Left hindlimb (tissue), 1 donor: ENCODE data around the gene TBCD.

Experiments
- DNase-seq: peaks from one replicate; pipeline ENCODE4 v3.0.0-alpha.2; 2018

Gene TBCD

DNA sequence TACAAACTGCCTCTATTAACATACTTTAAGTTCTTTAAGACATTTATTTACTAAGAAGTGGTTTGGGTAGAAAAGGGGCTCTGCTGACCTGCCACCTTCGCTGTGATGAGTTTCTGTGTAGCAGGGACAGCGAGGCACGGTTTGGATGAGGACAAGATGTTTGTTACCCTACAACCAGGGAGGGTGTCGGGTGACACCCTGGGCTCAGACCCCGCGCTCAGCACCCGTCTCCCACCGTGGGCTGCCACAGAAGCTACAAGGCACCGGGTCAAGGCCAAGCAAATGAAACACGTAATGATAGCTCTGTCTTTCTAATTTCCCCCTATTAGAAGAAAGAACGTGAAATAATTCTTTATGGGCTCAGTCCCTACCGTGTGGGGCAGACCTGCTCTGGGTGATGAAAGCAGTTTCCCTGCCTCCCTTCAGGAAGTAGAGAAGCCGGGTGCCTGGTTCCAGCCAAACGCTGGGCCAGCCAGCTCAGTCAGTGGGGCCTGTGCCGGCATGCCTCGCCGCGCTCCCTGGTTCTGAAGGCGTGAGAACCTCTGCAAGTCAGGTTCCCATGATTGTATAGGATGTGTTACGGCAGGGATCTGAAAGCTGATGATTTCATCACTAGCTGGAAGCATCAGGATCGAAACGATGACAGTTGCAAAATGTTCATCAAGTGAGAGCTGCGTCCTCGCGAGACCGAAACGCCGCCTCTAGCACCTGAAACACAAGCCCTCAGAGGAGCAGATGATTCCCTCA lies 84.1 kb downstream of the TBCD start:
- no peak for DNase-seq

DNA sequence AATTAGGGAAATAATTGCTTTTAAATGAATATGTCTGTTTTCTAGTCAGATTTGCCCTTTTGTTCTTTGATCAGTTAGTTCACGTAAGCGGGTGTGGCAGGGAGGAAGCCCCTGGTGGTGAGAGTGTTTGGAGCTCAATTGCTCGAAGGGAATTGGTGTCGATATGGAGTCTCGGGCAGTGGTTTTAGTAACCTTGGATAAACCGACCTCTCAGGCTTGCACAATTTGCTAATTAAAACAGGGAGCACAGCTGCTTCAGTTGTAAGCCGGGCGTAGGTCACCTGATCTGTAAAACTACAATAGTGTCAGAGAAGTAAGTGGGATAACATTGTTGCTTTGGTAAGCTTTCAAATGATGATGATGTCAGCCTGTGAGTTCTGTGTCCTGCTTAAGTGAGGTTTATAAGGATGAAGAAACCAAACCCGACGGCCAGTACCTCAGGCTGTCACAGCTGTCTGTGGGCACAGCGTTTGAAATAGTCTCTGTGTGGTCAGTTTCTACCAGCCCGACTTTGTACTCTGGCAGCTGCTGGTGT lies 85.0 kb downstream of the TBCD start:
- DNase-seq = no peak

DNA sequence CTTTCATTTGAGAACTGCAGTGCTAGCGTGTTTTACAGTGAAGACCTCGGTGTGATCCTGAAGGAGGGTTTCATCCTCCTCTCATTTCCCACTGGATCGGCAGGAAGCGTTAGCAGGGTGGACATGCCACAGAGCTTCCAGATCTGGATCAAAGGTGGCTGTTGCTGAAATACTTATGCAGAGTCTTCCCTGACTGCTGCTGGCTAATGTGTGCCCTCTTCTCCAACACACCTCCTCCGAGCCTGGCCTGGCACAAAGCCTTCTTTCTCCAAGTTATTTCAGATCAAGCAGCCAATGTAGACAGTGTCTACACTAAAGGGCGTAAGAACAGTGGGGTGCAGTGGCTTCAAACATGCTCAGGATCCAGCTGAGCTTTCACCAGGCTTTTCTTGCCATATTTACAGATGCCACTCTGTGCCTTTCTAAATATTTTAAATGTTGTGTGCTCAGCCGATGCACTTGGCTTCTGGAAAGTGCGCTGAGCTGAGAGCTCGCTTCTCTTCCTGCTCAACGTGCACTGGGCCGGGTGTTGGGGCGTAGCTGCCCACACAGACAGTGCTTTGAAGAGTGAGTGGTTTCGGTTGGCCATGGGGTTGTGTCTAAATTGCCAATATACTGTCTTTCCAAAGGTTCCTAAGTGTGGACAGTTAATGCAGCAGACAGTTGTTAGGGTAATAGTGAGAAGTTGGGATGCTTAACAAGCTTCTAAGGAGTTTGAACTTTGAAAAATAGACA lies 85.9 kb downstream of the TBCD start:
- no peak for DNase-seq

DNA sequence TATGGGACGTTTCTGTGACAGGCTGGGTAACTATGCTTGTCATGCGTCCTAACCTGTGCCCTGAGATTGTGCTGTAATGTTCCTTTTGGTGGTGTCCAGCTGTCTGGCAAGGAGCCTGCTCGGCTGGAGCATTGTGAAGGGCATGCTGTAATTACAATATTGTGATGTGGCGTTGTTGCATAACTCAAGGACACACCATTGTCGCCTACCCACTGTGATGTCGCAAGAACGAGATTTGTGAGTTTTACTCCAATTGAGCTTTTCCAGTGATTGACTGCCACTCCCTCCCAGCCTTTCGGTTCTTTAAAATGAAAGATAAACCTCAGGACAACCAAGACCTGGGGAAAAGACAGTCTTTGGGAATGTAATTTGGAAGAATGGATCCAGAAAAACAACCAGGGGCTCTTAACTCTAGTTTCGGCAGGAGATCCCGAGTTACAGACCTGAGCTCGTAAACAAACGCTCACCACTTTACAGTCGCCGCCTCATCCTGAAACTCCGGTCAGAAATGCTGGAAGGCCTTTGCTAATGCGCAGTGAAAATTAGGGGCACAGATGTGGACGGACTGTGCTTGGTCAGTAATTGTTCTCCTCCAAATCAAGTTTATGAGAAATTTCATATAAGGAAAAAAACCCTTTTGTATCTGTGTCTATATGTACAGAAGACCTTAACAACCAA lies 86.7 kb downstream of the TBCD start:
- no peak for DNase-seq

DNA sequence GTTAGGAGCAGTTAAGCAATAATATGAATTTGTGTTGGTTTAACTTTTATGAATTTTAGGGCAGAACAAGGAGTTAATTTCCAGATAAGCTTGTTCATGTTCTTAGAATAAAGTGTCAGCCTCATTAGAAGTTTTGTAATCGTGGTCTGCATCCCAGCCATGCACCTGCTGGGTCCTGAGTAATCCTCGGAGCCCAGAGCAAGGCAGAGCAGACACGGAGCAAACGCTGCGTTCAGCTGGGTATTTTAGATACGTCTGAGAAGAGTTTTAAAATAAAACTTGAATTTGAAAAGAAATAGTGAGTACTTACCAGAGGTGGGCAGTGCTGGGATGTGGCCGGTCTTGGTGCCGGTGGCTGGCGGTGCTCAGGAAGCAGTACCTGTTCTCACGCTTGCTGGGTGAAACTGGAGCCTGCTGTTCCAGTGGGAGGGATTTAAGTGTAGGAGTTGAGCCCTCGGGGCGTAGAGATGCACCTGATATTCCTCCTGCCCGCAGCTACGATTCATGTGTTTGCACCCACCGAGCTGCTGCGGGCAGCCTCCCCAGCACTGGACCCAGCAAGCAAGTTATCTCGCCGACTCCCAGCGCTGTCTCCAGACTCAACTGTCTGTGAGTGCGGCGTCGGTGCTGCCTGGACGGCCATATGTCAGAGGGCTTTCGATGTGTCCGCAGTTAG lies 87.9 kb downstream of the TBCD start, which contains the start of gene ZNF750:
ZNF750 (minus strand) TSS at position 406 of the 676 bp plus-strand sequence. CDS start 7,568 bp downstream, outside the sequence.
- no peak for DNase-seq

DNA sequence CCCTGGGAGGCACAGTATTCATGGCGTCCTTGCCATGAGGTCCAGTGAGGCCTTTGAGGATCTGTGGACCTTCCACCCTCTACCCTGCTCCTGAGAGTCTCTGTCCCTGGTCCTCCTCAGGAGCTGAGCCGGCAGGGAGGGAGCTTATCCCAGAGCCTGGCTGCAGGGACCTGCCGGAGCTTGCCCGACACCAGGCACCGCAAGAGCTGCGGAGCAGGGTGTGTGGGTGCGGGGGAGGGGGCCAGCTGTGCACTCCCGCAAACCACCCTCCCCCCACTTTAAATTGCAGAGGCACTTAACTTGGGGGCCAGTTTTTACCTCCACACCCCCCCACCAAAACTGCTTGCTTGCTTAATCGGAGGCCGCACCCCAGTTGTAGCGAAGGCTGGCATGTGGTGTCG lies 88.6 kb downstream of the TBCD start:
- DNase-seq = no peak

DNA sequence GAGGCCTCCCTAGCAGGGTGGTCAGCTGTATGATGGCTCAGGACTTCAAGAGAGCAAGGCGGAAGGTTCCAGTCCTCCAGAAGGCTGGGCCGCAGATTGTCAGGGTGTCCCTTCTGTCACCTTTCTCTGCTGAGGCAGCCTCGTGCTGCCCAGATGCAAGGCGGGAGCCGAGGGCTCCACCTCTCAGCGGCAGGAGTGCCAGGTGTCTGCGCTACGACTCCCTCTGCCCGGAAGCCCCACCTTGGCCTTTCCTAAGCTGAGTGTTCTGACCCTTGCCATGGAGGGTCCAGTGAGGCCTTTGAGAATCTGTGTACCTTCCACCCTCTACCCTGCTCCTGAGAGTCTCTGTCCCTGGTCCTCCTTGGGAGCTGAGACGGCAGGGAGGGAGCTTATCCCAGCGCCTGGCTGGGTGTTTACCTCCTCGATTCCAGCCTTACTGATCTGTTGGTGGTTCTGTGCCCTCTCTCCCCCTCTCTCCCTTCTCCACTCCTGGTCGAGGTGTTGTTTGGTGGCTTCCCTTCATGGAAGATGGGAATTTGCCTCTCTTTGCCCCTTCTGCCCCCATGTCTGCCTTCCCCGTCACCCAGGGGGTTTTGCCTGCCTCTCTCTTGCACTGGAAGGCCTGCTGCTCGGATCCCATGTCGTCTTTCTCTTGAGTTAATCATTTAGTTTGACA lies 90.2 kb downstream of the TBCD start:
- no peak for DNase-seq

DNA sequence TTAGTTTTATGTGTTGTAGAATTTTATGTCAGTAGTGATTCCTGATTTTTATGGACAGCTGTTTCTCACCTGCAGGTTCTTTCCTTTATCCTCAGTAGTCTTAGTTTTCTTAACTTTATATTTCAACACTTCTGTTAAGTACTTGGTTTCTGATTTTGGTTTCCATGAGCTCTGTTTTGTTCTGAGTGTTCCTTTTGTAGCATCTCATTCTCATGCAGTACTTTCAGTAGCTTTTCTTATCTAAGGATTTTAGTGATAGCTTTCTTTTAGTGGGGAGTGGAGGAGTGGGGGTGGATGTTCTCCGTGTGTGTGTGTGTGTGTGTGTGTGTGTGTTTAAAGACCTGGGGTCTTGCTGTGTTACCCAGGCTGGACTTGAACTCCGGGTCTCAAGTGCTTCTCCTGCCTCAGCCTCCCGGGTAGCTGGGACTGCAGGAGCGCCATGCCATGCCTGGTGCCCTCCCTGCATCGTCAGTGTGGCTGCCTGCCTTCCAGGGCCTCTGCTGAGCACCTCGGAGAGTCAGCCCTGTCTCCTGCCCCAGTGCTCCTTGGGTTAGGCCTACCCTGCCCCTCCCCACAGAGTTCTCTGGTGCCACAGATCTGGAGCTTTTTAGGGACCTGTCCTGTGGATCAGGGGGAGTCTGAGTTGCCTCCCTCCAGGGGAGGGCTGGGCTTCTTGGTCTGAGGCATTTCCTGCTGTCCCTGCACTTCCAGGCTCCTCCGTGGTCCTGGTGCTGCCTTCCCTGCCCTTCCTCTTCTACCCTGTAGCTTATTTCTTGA lies 92.2 kb downstream of the TBCD start:
- no peak for DNase-seq

DNA sequence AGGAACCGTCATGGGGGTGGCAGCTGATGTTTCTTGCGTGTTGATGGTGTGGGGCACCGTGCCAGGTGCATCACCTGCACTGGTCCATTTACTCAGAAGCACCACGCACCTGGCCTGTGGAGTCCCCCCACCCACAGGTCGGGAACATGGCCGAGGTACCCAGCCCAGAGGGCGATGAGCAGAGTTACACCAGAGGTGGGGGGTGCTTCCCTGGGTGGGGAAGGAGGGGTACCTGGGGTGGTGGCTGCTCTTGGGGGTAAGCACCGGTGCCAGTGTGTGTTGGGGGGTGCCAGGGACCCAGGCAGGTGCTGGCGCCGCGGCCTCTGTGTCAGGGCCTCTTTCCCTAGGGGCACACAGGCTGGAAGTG lies 92.9 kb downstream of the TBCD start:
- DNase-seq = no peak

DNA sequence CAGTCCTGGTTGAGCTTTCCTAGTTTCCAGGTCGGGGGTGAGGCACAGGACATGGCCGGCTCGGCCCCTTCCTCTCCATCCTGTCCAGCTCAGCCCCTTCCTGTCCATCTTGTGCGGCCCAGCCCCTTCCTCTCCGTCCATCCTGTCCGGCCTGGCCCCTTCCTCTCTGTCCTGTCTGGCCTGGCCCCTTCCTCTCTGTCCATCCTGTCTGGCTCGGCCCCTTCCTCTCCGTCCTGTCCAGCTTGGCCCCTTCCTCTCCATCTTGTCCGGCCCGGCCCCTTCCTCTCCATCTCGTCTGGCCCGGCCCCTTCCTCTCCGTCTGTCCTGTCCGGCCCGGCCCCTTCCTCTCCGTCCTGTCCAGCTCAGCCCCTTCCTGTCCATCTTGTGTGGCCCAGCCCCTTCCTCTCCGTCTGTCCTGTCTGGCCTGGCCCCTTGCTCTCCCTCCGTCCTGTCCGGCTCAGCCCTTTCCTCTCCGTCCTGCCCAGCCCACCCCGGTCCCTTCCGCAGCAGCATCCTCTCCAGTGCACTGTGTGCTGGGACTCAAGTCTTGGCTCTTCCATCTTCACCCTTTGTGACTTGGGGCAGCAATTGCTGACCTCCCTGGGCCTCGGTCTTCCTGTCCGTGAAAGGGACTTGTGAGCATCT lies 93.4 kb downstream of the TBCD start:
- peak; percentile 67 for DNase-seq

DNA sequence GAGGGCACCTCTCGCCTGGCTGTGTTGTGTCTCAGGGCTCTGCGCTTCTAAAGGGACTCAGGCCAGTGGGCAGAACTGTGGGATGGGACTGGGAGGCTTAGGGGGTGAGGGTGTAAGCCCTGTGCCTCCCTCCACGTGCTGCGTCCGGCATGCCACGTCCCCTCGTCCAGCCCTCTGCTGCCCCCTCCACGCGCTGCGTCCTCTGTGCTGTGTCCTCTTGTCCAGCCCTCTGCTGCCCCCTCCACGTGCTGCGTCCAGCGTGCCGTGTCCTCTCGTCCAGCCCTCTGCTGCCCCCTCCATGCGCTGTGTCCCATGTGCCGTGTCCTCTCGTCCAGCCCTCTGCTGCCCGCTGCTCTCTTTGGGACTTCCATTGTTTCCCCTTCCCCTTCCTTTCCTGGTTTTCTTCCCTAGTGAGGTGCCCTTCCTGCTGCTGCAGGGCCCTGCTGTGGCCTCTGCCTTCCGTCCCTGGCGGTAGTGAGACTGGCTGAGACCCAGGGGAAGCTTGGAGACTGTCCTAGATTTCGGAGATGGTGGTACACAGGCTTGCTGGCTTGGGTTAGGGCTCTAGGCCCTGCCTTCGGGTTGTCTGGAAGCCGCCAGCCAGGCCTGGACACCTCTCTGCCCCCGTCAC lies 94.3 kb downstream of the TBCD start:
- no peak for DNase-seq

DNA sequence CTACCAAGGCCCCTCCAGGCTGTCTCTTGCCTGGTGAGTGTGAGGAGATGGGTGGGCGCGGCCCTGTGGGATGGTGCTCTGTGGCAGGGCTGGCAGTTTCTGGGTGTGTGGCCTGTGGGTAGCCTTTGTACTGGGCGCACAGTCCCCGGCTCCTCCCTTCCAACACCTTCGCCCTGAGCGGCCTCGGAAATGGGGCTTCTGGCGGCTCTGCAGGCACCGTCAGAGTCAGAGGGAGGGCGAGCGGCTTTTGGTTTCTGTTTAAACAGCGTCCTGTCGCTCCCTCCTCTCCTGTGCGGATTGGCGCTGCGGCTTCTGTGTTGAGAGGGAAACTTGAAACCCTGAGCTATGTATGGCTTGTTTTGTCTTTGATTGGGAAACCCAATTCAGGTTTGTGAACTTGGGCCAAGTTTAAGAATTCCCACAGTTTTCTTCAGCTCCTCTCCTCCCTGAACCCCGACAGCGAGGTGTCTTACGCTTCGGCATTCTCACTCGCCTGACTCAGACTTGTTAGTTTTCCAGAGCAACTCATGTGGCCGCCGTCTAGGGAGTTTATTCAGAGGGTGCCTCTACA lies 96.2 kb downstream of the TBCD start:
- DNase-seq = peak; percentile 64

DNA sequence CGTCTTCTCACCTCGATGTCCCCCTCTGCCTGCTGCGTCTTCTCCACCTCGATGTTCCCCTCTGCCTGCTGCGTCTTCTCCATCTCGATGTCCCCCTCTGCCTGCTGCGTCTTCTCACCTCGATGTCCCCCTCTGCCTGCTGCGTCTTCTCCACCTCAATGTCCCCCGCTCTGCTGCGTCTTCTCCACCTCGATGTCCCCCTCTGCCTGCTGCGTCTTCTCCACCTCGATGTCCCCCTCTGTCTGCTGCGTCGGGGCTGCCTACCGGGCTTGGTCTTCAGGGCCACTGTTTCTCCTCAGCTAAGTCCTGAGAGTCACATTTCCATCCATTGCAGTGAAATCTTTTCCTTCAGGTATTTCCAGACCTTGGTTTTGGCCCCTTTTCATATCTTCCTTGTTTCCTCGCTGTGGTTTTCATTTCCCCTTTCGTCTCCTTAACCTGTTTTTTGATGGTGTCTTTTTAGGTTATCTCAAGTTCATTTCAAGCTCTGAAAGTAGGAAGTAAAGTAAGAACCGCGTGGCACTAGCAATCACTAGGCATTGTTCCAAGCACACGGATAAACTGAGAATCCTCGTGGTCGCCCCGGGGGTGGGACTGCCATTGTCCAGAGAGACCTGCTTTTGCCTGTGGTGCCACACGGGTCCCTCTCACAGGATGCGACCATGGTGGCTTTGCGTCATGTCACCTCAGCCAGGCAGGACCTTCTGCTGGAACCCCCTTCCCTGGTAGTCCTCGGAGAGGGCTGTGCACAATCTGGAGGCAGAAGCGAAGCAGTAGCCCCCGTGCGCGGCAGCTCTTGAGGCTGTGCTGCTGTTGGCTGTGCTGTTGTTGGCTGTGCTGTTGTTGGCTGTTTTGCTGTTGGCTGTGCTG lies 97.4 kb downstream of the TBCD start:
- no peak for DNase-seq

DNA sequence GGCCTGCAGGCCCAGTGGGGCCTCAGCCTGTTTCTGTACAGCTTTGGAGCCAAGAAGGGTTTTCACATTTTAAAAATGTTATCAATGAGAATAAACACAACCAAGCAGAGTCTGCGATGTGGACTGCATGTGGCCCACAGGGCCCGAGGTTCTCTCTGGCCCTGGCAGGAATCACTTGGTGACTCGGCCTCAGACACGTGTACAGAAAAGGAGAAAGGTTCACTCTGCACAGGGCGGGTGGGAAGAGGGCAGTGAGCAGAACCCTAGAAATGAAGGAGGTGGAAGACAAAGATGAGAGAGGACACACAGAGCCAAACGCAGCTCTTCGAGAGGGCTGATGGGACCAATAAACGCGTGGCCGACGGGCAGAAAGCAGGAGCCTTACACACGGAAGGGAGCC lies 99.5 kb downstream of the TBCD start:
- DNase-seq = peak; percentile 3

DNA sequence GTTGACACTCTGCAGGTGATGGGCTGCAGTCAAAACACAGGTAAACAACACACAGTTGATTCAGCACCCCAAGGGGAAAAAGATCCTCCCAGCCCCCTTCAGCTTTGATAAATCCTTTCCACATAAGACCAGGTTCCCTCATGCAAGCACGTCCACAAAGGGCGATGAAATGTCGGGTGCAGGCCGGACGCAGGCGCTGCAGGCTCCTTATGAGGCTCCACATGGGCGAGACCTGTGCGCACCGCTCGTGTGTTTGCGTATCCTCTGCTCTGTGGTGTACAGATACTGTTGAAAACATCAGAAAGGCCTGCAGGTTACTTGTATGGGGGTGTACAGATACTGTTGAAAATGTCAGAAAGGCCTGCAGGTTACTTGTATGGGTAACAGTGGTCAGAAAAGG lies 102.4 kb downstream of the TBCD start:
- peak; percentile 2 for DNase-seq

DNA sequence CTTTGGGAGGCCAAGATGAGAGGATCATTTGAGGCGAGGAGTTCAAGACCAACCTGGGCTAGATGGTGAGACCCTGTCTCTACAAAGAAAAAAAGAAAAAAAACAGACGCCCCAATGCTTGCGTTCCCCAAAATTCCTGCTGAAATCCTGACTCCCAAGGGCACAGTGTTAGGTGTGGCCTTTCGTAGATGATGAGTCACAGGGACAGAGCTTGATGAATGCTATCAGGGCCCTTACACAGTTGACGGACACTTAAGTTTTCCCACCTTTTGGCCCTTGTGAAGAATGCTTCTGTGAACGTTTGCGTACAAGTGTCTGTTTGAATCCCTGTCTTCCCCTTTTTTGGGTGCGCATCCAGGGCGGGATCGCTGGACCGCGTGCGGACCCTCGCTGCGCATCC lies 104.5 kb downstream of the TBCD start:
- no peak for DNase-seq

DNA sequence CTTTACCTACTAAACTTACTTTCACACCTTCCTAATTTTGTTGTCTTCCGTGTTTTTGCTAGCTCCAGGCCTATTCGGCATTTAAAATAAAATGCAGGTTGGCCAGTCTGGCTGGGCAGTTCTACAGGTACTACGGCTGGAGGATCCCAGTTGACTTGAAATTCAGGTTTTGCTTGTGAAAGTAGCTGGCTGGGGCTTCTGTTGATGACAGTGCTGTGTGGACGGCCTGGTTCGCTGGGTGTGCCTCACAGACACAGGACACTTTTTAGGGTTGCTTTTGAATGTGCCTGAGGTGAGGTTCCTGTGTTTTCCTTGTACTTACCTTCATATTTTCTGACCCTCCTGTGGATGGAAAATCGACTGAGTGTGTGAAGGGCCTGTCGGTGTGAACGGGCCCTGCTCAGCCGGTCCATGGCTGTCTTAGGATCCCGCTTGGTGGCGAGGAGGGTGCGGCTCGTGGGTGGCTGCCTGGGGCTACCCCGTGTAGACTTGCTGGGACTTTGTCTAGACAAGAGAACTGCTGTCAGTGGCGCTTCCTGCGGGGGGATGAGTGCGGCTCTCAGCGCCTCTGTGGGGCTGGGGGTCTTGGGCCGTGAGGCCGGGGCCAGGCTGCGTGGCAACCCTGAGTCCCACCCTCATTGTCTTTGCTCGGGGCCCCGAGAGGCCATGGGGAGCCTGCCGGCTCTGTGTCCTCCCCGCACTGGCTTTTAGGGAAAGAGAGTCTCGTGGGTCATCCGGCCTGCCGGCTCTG lies 106.7 kb downstream of the TBCD start:
- peak; percentile 26 for DNase-seq
